Hematopoietic multipotent progenitor cell treated with erythropoietin and hydrocortisone succinate and interleukin-3 and kit ligand, for 6 days (in vitro differentiated cells): Measurements from ENCODE around the gene CFAP410.
A peak's percentile ranks its signal among the peaks of the same experiment; 100 is the strongest.

Source experiments
- DNase-seq: peaks from one replicate; pipeline ENCODE4 v3.0.0-alpha.2; 2015

CFAP410 gene

DNA sequence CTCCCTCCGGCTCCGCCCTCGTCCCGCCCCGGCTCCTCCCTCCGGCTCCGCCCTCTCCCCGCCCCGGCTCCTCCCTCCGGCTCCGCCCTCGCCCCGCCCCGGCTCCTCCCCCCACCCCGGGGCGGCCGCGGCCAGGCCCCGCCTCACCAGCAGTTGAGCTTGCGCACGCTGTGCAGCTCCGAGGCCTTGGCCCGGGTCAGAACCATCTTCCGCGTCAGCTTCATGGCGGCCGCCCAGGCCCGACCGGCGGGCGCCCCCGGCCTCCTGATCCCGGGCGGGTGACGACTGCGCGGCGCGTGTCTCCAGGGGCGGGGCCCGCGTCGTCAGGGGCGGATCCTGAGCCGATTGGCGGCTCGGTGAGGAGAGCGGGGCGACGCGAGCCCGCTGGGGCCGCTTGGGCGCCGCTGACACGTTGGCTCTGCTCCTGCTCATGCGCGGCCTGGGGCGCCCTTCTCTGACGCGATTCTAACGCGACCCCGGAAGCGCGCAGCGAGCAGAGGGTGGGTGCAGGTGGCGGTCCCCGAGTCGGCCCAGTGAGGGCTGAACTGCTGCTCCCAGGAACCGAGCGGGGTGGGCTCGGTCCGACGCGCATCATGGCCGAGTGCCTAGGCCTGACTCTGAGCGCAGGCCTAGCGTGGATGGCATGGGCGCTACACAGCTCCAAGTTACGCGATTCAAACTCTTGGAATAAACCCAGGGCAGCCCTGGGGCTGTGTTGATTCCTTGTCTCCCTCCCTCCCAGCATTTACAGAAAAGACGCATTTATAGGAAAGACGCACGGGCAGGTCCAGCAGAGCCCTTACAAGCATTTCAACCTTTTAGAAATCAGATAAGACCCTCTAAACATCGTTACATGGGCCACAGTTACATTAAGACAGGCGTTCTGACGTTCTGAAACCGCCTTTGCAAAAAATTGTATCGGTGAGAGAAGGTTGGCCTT lies at the start of gene CFAP410:
Gene CFAP410, minus strand, starts transcription at position 420 of the 940 bp plus-strand sequence. Its CDS starts 196 bp downstream, at position 224.
- peak; percentile 96 for DNase-seq

- DNase-seq = no peak
Measured at GRCh38 chr21:44384968-44385367, 45.8 kb upstream of the CFAP410 start.

- DNase-seq = no peak
Measured at GRCh38 chr21:44383216-44383615, 44.0 kb upstream of the CFAP410 start.

DNA sequence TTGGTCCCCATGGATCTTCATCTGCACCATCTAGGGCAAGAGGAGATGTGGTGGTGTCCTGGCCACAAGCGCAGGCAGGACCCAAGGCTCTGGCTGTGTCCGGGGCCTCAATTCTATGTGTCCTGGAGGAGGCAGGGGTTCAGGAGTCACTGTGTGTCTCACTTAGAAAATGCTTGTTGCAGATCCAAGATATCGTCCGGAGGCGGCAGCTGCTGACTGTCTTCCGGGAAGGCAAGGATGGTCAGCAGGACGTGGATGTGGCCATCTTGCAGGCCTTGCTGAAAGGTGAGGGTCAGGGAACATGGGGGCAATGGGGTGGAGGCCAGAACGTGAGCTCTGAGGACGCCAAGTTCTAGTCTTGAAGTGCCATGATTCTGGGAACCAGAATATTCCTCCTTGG lies 43.3 kb upstream of the CFAP410 start:
- no peak for DNase-seq

- DNase-seq = no peak
Measured at GRCh38 chr21:44381874-44382273, 42.7 kb upstream of the CFAP410 start.

DNA sequence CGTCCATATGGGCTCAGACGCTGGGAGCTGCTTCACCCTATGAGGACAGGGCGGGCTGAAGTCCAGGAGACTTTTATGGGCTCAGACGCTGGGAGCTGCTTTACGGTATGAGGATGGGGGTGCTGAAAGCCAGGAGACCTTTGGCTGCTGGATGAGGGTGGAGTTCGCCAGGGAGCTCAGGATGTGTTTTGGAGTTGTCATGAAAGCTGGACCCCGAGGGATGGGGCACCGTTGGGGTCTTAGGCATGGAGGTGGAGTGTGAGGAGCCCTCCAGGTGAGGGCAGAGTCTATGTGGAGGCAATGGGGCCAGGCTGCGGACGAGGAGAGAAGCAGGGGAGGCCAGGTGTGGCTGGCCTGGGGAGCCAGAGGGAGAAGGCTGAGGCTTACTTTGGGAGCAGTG lies 41.7 kb upstream of the CFAP410 start:
- no peak for DNase-seq

DNA sequence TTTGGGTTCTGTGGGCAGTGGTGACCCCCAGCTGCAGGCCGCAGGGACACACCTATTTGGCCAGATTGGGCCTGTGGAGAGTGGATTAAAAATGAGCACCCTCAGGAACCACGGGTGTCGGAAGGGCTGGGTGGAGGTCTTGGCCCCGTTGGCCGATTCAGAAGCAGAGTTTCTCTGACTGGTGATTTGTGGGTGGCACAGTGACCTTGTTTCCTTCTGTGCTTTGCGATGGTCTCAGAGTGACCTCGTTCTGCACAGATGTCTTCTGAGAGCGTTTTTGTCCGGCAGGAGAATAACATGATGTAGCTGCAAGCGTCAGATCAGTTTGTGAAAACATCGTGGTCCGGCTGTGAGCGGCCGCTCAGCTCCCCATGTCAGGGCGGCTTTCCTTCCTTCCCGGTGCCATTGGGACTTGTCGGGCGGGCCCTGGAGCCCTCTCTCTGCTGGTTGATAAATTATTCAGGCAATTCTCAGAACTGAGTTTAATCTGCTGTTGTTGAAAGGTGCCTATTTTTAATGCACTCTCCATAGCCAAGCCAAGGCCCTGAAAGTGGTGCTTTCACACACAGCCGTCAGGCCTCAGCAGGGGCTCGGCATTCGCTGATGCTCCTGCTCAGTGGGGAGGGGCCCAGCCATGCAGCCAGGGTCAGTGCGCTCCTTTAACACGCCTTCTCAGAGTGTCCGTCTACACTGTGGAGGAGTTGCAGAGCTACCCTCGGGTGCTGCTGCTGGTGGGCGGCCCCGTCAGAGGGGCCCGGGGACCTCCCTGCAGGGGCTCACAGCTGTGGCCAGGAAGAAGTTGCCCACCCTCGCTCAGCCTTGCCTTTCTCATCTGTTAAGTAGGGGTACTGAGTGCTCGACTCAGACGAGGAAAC lies 41.0 kb upstream of the CFAP410 start:
- no peak for DNase-seq

DNA sequence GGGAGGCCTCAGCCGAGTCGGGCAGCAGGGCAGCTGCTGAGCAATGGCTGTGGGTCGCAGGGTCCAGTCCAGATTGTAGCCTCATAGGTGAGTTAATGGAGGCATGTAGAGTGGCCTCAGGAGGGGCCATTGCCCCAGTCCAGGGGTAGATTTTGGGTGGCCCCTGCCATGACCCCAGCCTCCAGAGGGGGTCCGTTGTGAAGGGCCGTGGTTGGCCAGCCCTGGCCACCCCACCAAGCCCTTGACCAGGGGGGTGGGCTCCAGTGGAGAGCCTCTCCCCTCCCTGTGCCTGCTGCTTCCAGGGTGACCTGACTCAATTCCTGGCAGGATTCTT lies 40.3 kb upstream of the CFAP410 start:
- DNase-seq = no peak

GRCh38 chr21:44378646-44379514 lies 39.7 kb upstream of the CFAP410 start:
- no peak for DNase-seq

DNA sequence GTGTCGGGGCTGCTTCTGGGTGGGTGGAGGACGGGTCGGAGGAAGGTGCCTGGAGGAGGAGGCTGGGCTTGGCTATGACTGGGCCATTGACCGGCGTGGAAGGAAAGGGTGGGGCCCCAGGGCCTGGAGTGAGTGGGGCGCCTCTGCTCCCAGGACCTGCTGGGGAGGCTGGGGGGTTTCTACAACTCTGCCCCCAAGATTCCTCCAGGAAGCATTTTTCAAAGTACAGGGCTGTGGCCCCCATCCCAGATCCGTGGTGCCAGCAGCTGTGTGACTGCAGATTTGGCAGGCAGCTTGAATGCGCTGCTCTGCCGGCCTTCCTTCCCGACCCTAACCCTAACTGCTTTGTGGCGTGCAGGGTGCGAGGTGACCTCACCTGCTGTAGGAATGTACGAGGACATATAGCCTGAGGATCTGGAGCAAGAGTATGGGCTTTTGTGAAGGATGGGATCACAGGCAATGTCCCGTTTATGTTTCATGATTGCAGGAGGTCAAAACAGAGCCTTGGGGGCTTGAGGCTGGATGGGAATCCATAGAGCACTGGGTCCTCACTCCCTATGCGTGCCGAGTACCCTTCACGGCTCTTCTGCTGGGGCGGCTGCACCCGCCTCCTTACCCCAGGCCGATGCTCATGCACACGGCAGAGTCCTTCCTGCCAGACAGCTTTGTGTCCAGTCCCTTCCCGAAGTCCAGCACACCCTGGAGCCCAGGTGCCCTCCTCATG lies 38.9 kb upstream of the CFAP410 start:
- DNase-seq = no peak

- DNase-seq = peak; percentile 10
Measured at GRCh38 chr21:44377201-44377921, 38.2 kb upstream of the CFAP410 start.

- no peak for DNase-seq
Measured at GRCh38 chr21:44376606-44377005, 37.4 kb upstream of the CFAP410 start.

GRCh38 chr21:44375761-44376241 lies 36.6 kb upstream of the CFAP410 start:
- DNase-seq = no peak

- peak; percentile 72 for DNase-seq
Measured at GRCh38 chr21:44375281-44375651, 36.1 kb upstream of the CFAP410 start.

DNA sequence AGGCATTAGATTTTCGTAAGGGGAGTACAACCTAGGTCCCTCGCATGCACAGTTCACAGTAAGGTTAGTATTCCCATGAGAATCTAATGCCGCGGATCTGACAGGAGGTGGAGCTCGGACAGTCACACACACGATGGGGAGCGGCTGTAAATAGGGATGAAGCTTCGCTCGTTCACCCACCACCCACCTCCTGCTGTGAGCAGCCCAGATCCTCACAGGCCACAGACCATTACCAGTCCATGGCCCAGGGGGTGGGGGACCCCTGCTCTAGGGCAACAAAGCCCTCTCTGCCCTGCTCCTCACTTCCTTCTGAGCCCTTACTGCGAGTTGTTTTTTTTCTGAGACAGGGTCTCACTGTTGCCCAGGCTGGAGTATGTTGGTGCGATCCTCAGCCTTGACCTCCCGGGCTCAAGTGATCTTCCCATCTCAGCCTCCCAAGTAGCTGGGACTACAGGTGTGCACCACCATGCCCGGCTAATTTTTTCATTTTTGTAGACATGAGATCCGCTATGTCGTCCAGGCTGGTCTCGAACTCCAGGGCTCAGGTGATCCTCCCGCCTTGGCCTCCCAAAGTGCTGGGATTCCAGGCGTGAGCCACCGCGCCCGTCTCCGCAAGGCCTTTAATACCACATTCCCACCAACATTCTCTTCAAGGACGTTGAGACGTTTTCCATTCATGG lies 35.6 kb upstream of the CFAP410 start:
- no peak for DNase-seq

DNA sequence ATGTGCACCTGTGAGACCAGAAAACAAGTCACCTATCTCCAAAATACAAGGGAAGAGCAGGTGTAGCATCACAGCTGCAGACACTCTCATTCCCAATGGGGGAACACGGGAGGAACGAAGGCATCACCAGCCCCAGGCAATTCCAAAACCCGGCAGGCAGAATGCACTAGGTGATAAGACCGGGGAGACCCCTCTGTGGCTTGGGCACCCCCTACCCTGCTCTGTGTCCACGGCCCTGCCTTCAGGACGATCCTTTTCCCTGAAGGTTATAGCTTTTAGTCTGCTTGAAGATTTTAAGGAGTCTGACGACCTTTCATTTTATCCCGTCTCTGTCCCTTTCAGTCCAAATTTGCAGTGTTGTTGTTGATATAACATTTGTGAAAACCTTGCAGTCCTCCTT lies 33.4 kb upstream of the CFAP410 start:
- DNase-seq = no peak

GRCh38 chr21:44371596-44371995 lies 32.4 kb upstream of the CFAP410 start:
- no peak for DNase-seq

GRCh38 chr21:44370786-44371410 lies 31.7 kb upstream of the CFAP410 start:
- no peak for DNase-seq

- DNase-seq = no peak
Measured at GRCh38 chr21:44370027-44370735, 31.0 kb upstream of the CFAP410 start.
